K562 treated with DMSO at 1 percent for 12 hours (cell line): ENCODE measurements around the gene GRM6. TPM values are rescaled to one million over a fixed set of nuclear protein-coding genes. Genes with fewer than 3 reads are reported as not detected.

Experiments used
- total RNA-seq: library from RNA; unstranded; fragments of 300-600 nt; gene quantifications from 2 replicates; pipeline ENCODE4 v1.2.3, GENCODE V29; 2022; ENCODE audit not compliant: insufficient read depth

GRM6 gene
- not detected in 2 replicates for total RNA-seq

DNA sequence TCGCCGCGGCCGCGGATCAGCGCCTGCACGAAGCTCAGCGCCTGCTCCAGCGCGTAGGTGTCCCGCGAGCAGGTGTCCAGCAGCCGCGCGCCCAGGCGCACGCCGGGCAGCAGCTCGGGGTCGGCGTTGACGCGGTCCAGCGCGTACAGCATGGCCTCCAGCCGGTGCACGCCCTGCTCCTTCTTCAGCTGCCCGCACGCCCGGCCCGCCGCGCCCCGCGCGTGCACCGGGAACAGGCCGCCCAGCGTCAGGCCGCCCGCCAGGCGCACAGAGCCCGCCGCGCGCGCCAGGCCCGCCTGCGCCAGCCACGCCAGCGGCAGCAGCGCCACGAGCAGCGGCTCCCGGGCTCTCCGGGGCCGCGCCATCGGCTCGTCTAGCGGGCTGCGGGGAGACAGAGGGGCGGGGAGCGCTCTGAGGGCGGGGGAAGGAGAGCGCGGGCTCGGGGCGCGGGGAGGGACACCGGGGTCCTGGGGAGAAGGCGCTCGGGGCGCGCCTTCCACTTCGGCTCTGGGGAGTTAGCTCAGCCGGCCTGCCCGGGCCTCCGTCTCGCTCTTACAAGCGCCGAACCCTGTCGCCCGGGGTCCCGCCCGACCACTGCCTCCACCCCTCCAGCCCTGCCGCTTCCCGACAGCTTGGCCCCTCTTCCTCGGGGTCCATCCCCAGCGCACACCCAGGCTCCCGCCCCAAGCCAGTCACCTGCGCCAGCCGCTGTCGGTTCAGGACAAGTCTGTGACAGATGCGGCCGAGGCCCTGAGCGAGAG is at the start of gene GRM6:
Gene GRM6 (minus strand): TSS at position 741 of the 761 bp plus-strand sequence. CDS start 376 bp downstream, at position 365.

GRCh38 chr5:179023528-179024189 is 28.5 kb upstream of the GRM6 start, which contains the start of gene ZNF879:
ZNF879 (plus strand) TSS chr5:179023804; CDS start chr5:179025005, 1,201 bp downstream.

DNA sequence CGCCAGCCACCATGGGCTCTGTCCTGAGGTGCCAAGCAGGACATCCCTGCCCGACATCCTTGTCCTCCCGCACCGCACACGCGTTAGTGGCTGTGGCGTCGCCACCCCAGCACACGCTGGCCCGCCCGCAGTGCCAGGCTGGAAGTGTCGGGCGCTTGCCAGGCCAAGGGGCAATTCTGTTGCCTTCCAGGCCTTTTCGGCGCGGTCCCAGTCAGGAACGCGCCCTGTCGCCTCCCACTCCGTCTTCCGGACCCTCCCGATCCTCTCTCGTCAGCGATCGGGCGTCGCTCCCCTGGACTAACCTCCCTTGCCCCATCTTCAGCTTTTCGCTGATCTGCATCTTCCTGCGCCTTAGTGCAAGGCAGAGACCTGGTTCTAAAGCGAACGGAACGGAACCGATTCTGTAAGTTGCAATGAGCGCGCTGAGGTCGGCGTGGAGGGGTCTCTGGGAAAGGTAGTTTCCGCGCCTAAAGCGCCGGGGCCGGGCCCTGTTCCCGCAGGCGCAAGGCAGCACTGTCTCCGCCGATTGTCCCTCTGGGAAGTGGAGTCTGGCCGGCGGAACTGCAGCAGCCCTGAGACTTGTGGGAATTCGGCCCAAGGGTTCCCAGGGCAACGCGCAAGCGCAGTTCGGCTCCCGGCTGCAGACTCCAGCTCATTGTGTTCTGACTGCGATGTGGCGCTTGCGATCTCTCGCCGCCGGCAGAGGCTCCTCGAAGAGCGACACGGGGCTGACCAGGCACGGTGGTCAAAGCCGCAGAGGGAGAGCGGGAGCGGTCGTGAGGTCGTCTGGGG is 54.4 kb downstream of the GRM6 start, which contains the start of gene ZNF454:
Gene ZNF454 (plus strand): TSS at position 630 of the 792 bp plus-strand sequence. CDS start 1,594 bp downstream, outside the sequence.

Other genes starting within 250 kb of the GRM6 start
- 3.0 and 9.4 TPM in 2 replicates for gene ZNF354B, start 135.4 kb downstream of the GRM6 start, total RNA-seq
- gene ZFP2, start 99.4 kb downstream of the GRM6 start, total RNA-seq = 0.42 TPM in 1 of 2 replicates, not detected in the other
- not detected in 2 replicates for gene ZNF454, start 54.1 kb downstream of the GRM6 start, total RNA-seq
- gene ZNF879, start 28.5 kb upstream of the GRM6 start, total RNA-seq = 0.24 and 0.41 TPM in 2 replicates
- gene ZNF354C, start 65.1 kb upstream of the GRM6 start, total RNA-seq = 0.23 TPM in 1 of 2 replicates, not detected in the other